ENCODE data around the gene ADGRD1. TPM values are rescaled to one million over a fixed set of nuclear protein-coding genes. Genes with fewer than 3 reads are reported as not detected.

The ADGRD1 gene
- polyA plus RNA-seq, 1 donor: 84.8 TPM

- Histone ChIP-seq H3K27ac (ENCODE audit: low read length) (no peak overlapping the region), H3K27me3 (ENCODE audit: control insufficient read depth, insufficient read depth, low read length) (no peaks in the 10 kb centered on the region), H3K4me3 (ENCODE audit: low read length) (no peak overlapping the region), H3K9me3 (ENCODE audit: control insufficient read depth, low read depth, low read length) (no peaks in the 10 kb centered on the region), H3K4me1 (ENCODE audit: control insufficient read depth, insufficient read depth, low read length) (no peaks in the 10 kb centered on the region), H3K36me3 (ENCODE audit: control insufficient read depth, insufficient read depth, low read length) (peaks cover 41% of the 10 kb centered on the region)
- WGBS (ENCODE audit: insufficient coverage, low lambda C conversion rate): no CpG with 5 or more reads among the region's 18 CpGs
- DNase-seq: peak; percentile 35 to 42
Measured at GRCh38 chr12:131074221-131075083, 120.7 kb downstream of the ADGRD1 start.

GRCh38 chr12:131075194-131075593, 121.5 kb downstream of the ADGRD1 start:
- Histone ChIP-seq H3K4me3 (ENCODE audit: low read length) (no peak overlapping the region), H3K36me3 (ENCODE audit: control insufficient read depth, insufficient read depth, low read length) (peaks cover 41% of the 10 kb centered on the region), H3K27me3 (ENCODE audit: control insufficient read depth, insufficient read depth, low read length) (no peaks in the 10 kb centered on the region), H3K27ac (ENCODE audit: low read length) (no peak overlapping the region), H3K9me3 (ENCODE audit: control insufficient read depth, low read depth, low read length) (no peaks in the 10 kb centered on the region), H3K4me1 (ENCODE audit: control insufficient read depth, insufficient read depth, low read length) (no peaks in the 10 kb centered on the region)
- no peak for DNase-seq
- 90% methylated on average over 3 of the region's 6 CpGs for WGBS (ENCODE audit: insufficient coverage, low lambda C conversion rate)

DNA sequence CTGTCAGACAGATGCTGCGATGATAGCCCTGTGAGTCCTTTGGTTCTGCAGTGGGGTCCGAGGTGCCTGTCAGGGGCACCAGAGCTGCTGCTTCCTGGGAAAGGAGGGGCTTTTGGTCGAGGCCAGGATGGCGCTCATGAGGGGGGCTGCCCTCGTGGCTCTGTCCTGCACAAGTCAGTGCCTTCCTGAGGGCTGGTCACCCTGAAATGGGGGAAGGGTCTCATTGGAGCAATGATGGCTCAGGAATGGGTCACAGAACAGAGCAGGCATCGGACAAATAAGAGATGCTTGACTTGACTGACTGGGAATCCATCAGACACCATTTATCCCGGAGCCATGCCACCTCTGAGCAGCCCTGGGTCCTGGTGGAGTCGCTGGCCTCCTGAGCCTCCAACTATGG, 121.9 kb downstream of the ADGRD1 start:
- no peak overlapping the region for H3K27ac ChIP-seq (ENCODE audit: low read length)
- H3K4me3 ChIP-seq (ENCODE audit: low read length): no peak overlapping the region
- WGBS (ENCODE audit: insufficient coverage, low lambda C conversion rate): no CpG with 5 or more reads among the region's 8 CpGs
- no peaks in the 10 kb centered on the region for H3K4me1 ChIP-seq (ENCODE audit: control insufficient read depth, insufficient read depth, low read length)
- H3K27me3 ChIP-seq (ENCODE audit: control insufficient read depth, insufficient read depth, low read length): no peaks in the 10 kb centered on the region
- DNase-seq: no peak
- peaks cover 41% of the 10 kb centered on the region for H3K36me3 ChIP-seq (ENCODE audit: control insufficient read depth, insufficient read depth, low read length)
- peaks cover 3% of the 10 kb centered on the region for H3K9me3 ChIP-seq (ENCODE audit: control insufficient read depth, low read depth, low read length)

- no peak for DNase-seq
- H3K4me1 ChIP-seq (ENCODE audit: control insufficient read depth, insufficient read depth, low read length): no peaks in the 10 kb centered on the region
- H3K9me3 ChIP-seq (ENCODE audit: control insufficient read depth, low read depth, low read length): peaks cover 5% of the 10 kb centered on the region
- H3K27ac ChIP-seq (ENCODE audit: low read length): no peak overlapping the region
- peaks cover 41% of the 10 kb centered on the region for H3K36me3 ChIP-seq (ENCODE audit: control insufficient read depth, insufficient read depth, low read length)
- H3K27me3 ChIP-seq (ENCODE audit: control insufficient read depth, insufficient read depth, low read length): no peaks in the 10 kb centered on the region
- WGBS (ENCODE audit: insufficient coverage, low lambda C conversion rate): 100% methylated on average over 1 of the region's 3 CpGs
- no peak overlapping the region for H3K4me3 ChIP-seq (ENCODE audit: low read length)
Measured at GRCh38 chr12:131076296-131076695, 122.6 kb downstream of the ADGRD1 start.

DNA sequence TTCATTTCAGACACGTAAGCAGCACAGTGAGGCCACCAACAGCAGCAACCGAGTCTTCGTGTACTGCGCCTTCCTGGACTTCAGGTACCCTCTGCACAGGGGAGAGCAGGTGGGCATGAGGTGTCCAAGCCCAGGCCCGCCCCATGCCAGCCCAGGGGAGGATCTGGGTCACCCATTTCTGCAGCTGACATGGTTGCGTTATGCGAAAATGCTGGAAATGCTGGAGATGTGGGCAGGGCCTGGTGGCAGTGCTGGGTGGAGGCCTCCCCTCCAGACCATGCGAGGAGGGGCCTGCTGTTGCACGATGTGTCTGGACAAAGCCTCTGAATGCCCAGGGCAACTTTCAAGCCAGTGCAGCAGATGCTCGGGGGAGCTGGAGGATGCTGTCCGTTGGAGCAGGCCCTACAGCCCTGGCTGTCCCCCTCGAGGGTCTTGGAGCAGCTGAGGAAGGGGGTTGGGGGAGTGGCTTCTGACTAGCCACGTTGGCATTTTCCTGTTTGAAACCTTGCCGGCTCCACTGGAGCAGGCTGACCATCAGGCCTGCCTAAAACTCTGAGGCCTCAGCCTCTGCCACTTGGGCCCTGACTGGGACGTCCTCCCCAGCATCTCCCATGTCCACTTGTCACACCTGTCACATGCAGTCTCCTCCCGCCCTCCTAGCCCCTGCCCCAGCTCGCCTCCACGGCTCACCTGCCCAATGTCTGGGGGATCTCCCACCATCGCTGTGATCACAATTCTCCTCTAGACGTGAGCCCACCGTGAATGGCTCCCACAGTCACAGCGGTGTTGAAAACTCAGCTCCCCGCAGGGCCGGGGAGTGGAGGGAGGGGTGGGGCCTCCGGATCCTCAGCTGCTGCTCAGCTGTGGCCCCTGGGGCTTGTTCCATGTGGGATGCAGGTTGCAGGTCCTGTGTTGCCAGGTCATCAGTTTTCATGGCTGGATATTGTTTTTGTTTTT, 123.4 kb downstream of the ADGRD1 start:
- no CpG with 5 or more reads among the region's 25 CpGs for WGBS (ENCODE audit: insufficient coverage, low lambda C conversion rate)
- H3K36me3 ChIP-seq (ENCODE audit: control insufficient read depth, insufficient read depth, low read length): peaks cover 38% of the 10 kb centered on the region
- peaks cover 5% of the 10 kb centered on the region for H3K9me3 ChIP-seq (ENCODE audit: control insufficient read depth, low read depth, low read length)
- H3K4me3 ChIP-seq (ENCODE audit: low read length): no peak overlapping the region
- no peaks in the 10 kb centered on the region for H3K27me3 ChIP-seq (ENCODE audit: control insufficient read depth, insufficient read depth, low read length)
- no peak overlapping the region for H3K27ac ChIP-seq (ENCODE audit: low read length)
- DNase-seq: no peak
- no peaks in the 10 kb centered on the region for H3K4me1 ChIP-seq (ENCODE audit: control insufficient read depth, insufficient read depth, low read length)

DNA sequence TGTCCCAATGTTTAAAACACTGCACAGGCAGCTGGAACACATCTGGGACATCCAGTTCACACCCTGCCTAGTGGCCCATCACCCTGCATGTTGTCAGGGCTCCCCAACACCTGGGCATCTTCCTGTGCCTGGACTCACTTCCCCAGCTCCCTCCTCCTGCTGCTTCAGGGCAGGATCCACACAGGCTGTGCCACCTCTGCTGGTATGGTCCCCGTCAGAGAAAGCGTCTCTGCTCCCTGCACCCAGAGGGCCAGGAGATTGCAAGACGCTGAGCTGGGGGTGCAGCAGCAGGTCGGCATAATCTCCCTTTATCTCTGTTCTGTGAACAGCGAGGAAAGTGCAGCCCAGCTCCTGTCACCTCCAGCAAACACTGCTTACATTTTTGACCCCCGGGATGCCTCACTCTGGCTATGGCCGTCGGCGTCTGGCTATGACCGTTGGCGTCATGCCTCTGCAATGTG, 124.3 kb downstream of the ADGRD1 start:
- Histone ChIP-seq H3K27ac (ENCODE audit: low read length) (no peak overlapping the region), H3K9me3 (ENCODE audit: control insufficient read depth, low read depth, low read length) (peaks cover 5% of the 10 kb centered on the region), H3K4me1 (ENCODE audit: control insufficient read depth, insufficient read depth, low read length) (no peaks in the 10 kb centered on the region), H3K4me3 (ENCODE audit: low read length) (no peak overlapping the region), H3K36me3 (ENCODE audit: control insufficient read depth, insufficient read depth, low read length) (peaks cover 32% of the 10 kb centered on the region), H3K27me3 (ENCODE audit: control insufficient read depth, insufficient read depth, low read length) (no peaks in the 10 kb centered on the region)
- WGBS (ENCODE audit: insufficient coverage, low lambda C conversion rate): no CpG with 5 or more reads among the region's 11 CpGs
- no peak for DNase-seq

DNA sequence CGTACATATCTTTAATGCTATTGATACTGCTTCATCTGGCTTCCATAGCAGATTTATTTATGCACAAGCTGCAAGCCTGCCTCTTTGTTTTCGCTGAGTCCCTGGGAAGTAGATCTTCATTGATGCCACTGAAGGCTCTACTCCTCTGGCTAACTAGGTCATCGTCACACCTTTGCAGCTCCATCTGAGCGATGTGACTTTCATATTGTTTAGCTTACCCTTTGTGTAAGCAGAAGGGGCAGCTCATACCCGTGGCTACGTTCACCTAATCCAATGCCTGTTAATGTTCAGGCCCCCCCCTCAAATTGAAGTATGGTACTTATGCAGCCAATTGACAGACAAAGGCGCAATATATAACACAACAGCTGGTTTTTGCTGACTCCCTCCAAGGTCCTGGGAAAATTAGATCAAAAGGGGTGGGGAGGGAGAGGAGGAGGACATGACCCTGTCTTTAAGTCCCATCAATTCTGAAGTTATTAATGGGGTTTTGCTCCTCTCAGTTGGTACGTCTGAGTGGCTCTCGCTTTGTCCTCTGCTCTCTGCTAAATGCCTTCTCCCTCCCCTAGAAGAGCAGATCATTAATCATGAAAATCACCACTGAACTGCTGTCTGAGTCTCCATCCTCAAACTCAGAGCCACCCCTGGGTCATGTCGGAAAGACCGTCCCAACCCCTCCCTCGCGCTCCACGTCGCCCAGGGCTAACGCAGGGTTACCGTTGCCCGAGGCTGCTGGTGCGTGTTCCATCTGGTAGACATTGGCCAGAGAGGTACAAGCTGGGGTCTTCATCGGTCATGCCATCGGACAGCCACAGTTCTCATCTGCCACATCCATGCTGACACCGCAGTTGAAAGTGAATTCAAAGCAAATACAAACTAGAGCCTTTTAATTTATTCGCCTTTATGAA, 128.8 kb downstream of the ADGRD1 start:
- Histone ChIP-seq H3K4me1 (ENCODE audit: control insufficient read depth, insufficient read depth, low read length) (no peaks in the 10 kb centered on the region), H3K27me3 (ENCODE audit: control insufficient read depth, insufficient read depth, low read length) (no peaks in the 10 kb centered on the region), H3K9me3 (ENCODE audit: control insufficient read depth, low read depth, low read length) (peaks cover 5% of the 10 kb centered on the region), H3K36me3 (ENCODE audit: control insufficient read depth, insufficient read depth, low read length) (peaks cover 35% of the 10 kb centered on the region), H3K4me3 (ENCODE audit: low read length) (no peak overlapping the region), H3K27ac (ENCODE audit: low read length) (no peak overlapping the region)
- no peak for DNase-seq
- WGBS (ENCODE audit: insufficient coverage, low lambda C conversion rate): 82% methylated on average over 2 of the region's 23 CpGs

- whole genome bisulfite sequencing (ENCODE audit: insufficient coverage, low lambda C conversion rate): 100% methylated on average over 6 of the region's 28 CpGs
- Histone ChIP-seq H3K27ac (ENCODE audit: low read length) (no peak overlapping the region), H3K4me3 (ENCODE audit: low read length) (no peak overlapping the region), H3K4me1 (ENCODE audit: control insufficient read depth, insufficient read depth, low read length) (no peaks in the 10 kb centered on the region), H3K27me3 (ENCODE audit: control insufficient read depth, insufficient read depth, low read length) (no peaks in the 10 kb centered on the region), H3K9me3 (ENCODE audit: control insufficient read depth, low read depth, low read length) (peaks cover 5% of the 10 kb centered on the region), H3K36me3 (ENCODE audit: control insufficient read depth, insufficient read depth, low read length) (peaks cover 36% of the 10 kb centered on the region)
- no peak for DNase-seq
Measured at GRCh38 chr12:131084341-131085011, 130.8 kb downstream of the ADGRD1 start.

DNA sequence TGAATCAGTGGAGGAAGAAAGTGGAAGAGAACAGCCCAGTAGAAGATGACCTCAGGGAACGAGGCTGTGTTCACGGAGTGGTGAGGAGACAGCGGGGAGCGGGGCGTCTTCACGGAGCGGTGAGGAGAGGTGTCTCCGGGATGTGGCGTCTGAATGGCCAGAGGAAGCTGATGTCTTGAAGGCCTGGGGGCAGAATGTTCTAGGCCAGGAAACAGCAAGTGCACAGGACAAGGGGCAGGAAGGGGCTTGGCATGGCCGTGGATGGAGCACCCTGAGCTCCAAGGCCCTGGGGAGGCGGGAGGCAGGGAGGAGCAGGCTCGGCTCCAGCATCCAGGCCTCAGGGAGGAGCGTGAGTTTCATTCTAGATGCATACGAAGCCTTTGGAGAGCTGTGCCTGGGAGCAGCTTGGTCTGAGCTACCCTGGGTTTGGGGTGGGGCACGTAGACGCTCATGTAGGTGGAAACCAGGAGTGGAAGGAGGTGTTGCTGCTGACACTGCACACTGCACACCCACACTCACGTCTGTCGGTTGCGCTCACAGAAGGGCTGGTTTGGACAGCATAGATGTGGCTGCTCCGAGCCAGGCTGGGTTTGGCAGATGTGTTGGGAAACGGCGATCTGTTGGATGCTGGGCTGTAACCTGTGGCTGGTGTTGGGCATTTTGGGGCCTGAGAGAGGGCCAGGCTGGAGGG, 131.6 kb downstream of the ADGRD1 start:
- Histone ChIP-seq H3K4me1 (ENCODE audit: control insufficient read depth, insufficient read depth, low read length) (peaks cover under 1% of the 10 kb centered on the region), H3K36me3 (ENCODE audit: control insufficient read depth, insufficient read depth, low read length) (peaks cover 40% of the 10 kb centered on the region), H3K27ac (ENCODE audit: low read length) (no peak overlapping the region), H3K27me3 (ENCODE audit: control insufficient read depth, insufficient read depth, low read length) (no peaks in the 10 kb centered on the region), H3K4me3 (ENCODE audit: low read length) (no peak overlapping the region), H3K9me3 (ENCODE audit: control insufficient read depth, low read depth, low read length) (peaks cover 5% of the 10 kb centered on the region)
- WGBS (ENCODE audit: insufficient coverage, low lambda C conversion rate): no CpG with 5 or more reads among the region's 22 CpGs
- DNase-seq: no peak

Data from large intestine (tissue), 3 donors.